ENCODE results near the gene DSC2.
"Not testable (repeated sequence)": the region's sequence is repeated elsewhere in the genome, so short reads cannot be mapped to it uniquely, and the experiment has no call there.

Gene DSC2

GRCh38 chr18:31042084-31042405, 60.2 kb downstream of the DSC2 start:
- no peak for DNase-seq

DNA sequence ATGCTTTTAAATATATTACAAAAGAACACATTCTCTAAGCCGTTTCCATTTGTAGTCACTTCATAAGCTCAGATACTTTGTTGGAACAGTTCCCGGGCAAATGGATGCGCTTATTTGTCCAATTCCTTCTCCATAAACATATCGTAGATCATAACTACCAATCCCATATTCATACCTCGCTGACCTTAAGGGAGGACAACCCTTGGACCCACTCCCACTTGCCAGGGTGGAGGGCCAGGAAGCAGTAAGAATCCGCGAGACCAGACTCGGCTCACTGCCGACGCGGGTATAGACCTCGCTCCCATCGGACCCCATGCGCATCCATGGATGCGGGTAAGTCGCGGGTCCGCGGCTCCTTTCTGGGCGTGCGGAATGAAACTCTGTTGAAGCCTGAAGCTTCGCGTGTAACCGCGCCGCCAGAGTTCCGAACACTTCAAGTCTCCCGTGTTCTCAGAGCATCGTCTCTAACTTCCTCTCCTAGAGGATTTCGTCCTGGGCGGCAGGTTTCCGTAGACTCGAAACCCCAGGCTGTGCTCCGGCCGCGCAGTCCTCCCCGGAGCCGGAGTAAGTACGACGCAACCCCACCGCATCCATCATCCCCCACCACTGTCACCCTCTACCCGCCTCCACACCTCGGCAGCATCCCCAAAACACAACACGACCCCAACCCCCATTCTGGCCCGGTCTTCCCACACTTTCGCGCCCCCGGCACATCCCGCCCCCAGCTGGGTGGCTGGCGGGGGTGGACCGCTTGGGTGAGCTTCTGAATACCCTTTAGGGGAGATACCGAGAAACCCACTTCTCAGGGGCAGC, 60.7 kb downstream of the DSC2 start:
- no peak for DNase-seq

GRCh38 chr18:31040686-31041270, 61.4 kb downstream of the DSC2 start:
- DNase-seq, result no peak

DNA sequence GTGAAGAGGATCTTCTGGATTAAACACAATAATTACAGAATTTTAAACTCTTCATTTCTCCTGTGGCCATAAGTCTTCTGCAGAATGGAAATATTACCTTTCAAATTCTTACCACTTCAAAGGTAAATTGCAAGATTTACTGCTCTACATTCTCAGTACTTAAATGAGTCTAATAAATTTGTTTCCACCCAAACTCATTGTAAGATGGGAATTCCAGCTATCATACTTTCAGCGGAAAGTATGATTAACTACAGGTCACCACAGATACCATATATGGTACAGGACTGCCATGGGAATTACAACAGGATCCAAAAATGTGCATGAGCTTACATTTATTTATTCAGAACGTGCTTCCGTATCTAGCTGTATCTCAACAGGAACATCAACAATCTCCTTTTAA, 62.8 kb downstream of the DSC2 start:
- DNase-seq, result no peak

- not testable (repeated sequence) for DNase-seq
These were observed 64.5 kb downstream of the DSC2 start for GRCh38 chr18:31037686-31038085.

- DNase-seq, result no peak
These were observed 67.7 kb downstream of the DSC2 start for GRCh38 chr18:31034541-31034940.

DNA sequence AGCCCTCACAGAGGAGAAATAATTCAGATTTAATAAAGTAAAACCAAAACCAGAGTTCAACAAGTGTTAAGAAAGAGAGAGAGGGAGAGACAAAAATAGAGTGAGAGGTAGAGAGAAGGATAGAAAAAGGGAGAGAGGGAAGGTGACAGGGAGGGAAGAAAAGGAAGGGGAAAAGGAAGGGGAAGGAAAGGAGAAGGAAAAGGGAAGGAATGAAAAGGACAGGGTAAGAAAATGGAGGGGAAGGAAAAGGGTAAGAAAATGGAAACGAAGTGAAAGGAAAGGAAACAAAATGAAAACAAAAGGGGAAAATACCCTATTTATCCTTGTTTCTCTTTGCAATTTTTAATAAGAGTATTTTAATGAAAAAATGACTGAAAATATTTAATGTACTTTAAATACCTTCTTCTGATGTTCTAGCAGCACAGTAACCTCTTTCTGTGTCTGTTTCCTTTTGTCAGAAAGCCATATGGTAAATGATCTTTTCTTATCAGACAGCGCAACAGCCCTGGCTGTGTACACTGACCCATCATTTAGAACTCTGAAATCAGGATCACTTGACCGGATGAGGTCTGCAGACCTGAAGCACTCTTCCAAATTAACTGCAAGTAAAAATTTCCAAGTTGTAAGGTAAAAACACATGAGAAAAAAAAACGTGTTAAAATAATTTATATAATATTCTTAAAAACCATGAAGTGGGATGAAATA, 71.5 kb downstream of the DSC2 start:
- DNase-seq, result no peak

DNA sequence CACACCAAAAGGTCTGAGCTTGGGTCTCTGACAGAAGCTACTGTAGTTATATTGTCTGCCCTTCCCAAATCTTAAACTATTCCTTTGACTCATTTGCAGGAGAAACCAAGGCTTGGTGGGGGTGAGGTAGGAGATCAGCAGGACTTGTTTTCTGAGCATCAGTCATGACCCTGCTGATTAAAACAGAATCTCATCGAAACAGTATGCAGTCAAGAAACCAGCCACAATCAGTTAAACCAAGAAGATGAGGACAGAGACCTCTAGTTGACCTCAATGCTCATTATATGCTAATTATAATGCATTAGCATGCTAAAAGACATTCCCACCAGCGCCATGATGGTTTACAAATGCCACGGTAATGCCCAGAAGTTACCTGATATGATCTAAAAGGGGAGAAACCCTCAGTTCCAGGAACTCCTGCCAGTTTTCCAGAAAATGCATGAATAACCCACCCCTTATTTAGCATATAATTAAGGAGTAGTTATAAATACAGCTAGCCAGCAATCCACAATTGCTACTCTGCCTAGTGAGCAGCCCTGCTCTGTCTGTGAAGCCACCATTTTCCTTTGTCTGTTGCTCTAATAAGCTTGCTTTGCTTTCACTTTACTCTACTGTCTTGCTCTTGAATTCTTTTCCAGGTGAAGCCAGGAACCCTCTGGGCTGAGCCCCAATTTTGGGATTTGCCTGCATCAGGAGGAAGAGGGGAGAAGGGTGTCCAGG, 86.3 kb downstream of the DSC2 start:
- DNase-seq, result no peak

DNA sequence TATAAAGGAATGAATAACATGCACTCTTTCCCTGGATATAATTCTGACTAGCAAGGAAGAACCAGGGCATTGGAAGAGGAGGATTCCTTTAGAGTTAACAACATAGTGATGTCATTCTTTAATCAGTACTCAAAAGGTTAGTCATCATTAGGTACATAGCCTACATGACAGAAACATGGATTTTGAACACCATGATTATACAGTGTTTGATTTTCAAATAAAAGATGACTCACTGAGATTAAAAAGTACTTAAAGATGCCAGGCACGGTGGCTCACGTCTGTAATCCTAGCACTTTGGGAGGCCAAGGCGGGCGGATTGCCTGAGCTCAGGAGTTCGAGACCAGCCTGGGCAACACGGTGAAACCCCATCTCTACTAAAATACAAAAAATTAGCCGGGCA, 90.8 kb downstream of the DSC2 start:
- not testable (repeated sequence) for DNase-seq

GRCh38 chr18:31010601-31011000, 91.6 kb downstream of the DSC2 start:
- no peak for DNase-seq

Measured in KG1 (cell line).